Measurements from ENCODE around the gene BCAS1.

The BCAS1 gene, protein sequence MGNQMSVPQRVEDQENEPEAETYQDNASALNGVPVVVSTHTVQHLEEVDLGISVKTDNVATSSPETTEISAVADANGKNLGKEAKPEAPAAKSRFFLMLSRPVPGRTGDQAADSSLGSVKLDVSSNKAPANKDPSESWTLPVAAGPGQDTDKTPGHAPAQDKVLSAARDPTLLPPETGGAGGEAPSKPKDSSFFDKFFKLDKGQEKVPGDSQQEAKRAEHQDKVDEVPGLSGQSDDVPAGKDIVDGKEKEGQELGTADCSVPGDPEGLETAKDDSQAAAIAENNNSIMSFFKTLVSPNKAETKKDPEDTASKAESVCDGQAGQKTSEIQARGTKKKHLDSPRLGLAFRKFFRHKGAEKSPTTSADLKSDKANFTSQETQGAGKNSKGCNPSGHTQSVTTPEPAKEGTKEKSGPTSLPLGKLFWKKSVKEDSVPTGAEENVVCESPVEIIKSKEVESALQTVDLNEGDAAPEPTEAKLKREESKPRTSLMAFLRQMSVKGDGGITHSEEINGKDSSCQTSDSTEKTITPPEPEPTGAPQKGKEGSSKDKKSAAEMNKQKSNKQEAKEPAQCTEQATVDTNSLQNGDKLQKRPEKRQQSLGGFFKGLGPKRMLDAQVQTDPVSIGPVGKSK

DNA sequence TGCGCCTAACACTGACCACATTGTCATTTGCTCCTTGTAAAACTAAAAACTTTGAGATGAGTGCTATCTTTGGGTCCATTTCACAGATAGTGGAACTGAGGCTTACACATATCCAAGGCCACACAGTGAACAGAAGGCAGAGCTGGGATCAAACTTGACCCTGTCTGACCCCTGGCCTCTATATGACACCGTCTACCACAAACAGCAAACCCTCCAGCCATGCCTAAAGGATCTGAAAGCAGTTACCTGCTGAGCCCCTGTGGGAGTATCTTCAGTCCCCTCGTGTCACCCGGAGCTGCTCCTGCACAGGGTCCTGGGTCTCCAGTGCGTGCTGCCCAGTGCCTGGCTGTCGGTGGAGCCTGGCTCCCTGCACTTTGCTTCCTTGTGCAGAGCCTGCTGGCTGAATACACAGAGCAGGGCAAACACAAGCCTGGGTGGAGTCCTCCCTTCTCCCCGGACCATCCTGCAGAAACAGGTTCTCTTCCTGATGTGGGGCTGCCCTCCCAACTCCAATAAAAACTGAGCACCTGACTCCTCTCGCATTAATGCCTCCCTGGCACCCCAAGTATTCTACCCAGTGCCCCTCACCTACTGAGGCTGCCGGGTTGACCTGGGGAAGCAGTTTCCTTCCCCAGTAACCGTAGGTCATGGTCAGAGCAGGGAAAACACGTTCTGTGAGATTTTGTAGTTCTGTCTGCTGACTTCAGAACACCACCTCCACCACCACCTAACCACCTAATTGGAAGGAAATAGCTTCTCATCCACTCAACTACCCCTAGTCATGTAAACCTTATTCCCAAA lies at the start of gene BCAS1:
Gene BCAS1 (minus strand): TSS at position 408 of the 801 bp plus-strand sequence. CDS start 11,876 bp downstream, outside the sequence.
- no peak for DNase-seq

DNA sequence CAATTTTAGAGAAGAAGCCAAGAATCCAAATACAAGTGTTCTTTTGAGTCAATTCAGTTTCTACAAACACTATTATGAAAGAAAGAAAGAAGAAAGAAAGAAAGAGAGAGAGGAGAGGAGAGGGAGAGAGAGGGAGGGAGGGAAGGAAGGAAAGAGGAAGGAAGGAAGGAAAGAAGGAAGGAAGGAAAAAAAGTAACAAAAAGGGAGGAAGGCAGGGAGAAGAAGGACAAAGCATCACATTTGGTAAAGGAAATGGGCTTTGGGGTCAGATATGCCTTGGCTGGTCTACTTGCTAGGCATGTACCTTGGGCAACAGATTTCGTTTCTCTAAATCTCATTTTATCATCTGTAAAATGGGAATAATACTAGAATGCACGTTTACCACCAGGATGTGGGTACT lies 49.4 kb upstream of the BCAS1 start:
- no peak for DNase-seq

DNA sequence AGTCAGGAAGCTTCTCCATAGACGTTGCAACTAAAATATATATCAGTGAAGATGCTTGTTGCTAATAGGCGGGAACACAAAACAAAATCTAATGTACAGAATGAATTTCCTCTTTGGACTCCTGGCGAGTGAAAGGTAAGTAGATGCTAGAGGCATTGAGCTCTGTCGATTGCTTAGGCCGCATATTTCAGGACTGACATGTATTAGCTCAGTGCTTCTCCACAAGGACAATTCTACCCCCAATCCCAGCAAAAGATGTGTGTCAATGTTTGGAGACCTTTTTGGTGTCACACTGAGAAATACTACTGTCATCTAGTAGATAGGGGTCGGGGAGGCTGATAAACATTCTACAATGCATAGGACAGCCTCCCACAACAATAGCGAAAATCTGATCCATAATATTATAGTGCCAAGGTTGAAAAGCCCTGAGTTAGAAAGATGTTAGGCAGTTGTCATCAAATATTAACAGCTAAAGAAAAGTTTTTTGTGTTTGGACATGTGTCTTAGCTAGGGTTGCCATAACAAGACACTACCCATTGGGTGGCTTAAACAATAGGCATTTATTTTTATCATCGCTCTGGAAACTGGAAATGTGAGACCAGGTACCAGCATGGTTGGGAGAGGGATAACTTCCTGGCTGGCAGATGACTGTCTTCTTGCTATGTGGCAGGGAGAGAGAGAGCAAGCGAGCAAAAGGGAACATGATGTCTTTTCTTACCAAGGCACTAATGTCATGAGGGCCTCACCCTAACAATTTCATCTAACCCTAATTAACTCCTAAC lies 48.0 kb upstream of the BCAS1 start:
- DNase-seq = no peak

DNA sequence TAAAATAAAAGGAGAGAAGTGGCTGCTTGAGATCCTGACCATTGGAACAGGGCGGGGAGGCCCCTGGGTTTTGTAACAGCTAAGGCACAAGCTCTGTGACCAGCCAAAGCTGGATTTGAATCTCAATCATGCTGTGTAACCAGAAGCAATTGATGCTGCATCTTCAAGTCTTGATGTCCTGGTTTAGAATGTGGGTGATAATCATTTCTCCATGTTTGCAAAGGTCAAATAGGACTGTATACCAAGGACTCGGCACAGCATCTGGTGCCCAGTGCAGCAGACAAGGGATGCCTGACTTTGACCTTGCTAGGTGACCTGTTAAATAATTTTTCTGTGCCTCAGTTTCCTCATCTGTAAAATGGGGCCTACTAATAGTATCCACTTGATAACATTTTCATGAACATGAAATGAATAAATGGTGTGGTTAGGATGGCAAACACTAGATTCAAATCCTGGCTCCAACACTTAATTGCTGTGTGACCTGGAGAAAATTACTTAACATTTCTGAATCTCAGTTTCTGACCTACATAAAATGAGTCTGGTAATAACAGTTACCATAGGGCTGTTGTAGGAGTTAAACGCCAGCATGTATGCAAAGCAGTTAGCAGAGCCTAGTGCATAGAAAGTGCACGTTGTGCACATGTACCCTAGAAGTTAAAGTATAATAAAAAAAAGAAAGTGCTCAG lies 46.3 kb upstream of the BCAS1 start:
- no peak for DNase-seq

DNA sequence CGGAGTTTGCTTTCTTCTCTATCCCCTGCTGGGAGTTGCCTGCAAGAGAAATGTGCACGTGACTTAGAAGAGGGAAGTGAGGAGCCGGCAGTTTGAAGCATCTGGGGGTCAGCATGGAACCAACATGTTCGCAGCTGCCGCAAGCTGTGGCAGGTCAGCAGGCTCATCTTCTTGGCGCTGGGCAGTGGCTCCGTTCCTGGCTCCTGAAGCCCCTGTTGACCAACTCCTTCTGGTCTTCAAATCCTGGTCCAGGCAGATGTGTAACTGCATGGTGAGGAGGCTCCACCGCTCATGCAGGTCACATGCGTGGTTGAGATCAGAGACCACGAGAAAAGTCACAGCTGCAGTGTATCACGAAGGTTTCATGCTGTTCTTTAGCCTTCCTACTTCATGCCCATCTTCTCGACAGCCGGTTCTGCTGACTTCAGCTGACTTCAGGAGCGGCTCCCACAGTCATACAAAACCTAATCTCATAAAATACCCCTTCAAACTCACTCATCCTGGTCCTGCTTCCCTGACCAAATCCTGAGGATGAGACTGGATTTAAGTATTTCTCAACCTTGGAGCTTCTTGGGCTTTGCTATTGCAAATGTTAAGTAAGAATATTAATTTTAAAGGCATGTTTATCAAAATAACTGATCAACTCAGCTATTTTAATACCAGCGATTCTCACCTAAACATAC lies 44.9 kb upstream of the BCAS1 start:
- DNase-seq = no peak

DNA sequence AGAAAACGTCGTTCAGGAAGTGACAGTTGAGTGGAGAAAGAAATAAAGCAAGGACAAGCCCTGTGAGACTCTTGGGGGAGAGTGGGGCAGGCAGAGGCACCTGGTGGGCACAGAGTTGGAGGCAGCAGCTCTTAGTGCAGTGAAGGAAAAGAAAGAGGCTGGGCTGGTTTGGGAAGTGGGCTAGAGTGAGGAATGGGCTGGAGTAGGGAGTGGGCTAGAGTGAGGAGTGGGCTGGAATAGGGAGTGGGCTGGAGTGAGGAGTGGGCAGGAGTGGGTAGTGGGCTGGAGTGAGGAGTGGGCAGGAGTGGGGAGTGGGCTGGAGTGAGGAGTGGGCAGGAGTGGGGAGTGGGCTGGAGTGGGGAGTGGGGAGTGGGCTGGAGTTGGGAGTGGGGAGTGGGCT lies 43.7 kb upstream of the BCAS1 start:
- no peak for DNase-seq

DNA sequence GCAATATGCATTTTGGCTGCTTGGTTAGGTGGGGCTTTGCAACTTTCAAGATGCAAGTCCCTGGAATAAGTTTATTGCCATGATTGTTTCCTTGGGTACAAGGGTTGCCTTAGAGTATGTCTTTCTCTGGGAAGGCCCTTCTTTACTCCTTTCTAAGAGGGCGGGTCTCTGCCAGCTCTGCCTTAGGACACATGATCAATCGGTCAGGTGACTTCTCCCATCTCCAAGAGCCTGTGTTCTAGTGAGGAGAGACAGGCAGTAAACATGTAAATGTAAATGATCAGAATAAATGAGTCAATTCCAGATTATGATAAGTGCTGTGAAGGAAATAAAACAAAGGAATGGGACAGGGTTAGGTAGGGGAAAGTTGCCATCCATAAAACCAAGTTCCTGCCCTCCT lies 43.2 kb upstream of the BCAS1 start:
- no peak for DNase-seq

DNA sequence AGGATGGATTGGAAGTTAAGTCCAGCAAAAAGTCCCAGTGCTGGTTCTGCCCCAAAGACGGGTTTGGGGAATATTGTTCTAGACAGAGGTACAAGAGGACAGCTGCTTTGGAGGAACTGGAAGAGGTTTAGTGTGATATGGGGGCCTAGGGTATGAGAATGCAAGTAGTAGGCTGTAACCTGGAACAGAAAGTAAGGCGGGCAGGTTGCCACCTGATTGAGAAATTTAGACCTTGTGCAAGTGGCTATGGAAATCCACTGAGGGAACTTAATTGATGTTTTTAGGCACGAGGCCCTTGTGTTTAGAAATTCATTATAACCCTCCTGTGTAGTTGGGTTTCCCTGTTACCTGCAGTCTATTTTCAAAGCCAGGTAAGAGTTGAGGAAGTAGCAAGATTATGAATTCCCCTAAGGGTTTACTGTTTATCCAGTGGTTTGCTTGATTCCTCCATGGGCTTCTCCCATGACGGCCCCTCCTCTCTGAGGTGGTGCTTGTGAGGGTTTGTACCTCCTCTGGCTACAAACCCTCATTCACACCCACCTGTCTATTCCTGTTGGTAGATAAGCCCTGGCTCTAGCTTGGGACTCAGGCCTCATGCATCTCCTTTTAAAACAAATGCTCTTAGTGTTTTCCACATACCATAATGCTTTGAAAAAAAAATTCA lies 42.0 kb upstream of the BCAS1 start:
- DNase-seq = no peak

DNA sequence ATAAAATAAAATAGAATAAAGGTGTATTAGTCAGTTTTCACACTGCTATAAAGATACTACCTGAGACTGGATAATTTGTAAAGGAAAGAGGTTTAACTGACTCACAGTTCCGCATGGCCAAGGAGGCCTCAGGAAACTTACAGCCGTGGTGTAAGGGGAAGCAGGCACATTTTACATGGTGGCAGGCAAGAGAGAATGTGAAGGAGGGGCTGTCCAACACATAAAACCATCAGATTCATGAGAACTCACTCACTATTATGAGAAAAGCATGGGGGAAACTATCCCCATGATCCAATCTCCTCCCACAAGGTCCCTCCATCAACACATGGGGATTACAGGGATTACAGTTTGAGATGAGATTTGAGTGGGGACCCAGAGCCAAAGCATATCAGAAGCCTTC lies 41.1 kb upstream of the BCAS1 start:
- no peak for DNase-seq

DNA sequence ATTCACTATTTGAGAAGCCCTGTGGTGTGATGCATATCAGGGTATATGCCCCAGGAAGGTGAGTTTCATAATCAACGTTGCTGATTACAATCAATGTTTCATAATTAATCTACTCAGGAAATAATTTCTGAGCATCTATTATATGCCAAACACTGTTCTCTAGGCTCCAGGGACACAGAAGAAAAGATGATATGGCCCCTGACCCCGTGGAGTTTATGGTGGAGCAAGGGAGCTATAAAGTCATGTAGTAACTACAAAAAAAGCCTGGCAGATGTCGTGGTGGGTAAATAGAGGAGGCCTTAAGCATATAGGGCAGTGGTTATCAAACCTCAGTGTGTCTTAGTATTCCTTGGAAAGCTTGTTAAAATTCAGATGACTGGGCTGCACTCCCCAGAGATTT lies 40.1 kb upstream of the BCAS1 start:
- DNase-seq = no peak

DNA sequence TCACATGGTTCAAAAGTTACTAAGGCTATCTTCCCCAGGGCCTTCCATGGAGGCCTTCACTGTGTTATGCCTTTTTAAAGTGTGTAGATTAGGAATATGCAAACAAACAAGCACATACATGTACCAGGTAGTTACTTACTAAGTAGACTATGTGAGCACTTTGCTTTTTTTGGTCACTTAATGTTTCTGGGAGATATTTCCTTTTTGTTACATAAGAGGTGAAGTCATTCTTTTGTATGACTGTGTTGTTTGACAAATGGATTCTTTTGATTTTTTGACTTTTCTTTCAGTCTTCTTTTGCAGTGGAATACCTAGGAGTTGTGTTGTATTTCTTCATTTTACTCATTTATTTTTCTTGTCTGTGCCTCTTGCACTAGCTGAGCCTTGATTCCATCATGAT lies 39.6 kb upstream of the BCAS1 start:
- no peak for DNase-seq

DNA sequence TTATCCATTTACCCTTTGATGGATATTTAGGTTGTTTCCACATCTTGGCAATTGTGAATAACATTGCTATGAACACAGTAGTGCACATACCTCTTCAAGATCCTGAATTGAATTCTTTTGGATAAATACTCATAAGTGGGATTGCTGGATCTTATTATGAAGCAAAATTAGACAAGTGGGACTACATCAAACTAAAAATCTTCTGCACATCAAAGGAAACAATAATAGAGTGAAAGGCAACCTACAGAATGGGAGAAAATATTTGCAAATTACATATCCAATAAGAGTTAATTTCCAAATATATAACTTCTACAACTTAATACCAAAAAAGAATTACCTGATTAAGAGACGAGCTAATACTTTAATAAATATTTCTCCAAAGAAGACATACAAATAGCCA lies 38.4 kb upstream of the BCAS1 start:
- DNase-seq = no peak

DNA sequence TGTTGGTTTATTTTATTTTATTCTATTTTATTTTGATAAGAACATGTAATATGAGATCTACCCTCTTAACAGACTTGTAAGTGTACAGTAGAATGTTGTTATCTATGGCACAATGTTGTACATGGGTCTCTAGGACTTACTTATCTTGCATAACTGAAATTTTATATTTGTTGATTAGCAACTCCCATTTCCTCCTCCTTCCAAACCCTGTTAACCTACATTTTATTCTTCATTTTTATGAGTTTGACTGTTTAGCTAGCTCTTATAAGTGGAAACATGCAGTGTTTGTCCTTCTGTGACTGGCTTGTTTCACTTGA lies 37.9 kb upstream of the BCAS1 start:
- DNase-seq = no peak

DNA sequence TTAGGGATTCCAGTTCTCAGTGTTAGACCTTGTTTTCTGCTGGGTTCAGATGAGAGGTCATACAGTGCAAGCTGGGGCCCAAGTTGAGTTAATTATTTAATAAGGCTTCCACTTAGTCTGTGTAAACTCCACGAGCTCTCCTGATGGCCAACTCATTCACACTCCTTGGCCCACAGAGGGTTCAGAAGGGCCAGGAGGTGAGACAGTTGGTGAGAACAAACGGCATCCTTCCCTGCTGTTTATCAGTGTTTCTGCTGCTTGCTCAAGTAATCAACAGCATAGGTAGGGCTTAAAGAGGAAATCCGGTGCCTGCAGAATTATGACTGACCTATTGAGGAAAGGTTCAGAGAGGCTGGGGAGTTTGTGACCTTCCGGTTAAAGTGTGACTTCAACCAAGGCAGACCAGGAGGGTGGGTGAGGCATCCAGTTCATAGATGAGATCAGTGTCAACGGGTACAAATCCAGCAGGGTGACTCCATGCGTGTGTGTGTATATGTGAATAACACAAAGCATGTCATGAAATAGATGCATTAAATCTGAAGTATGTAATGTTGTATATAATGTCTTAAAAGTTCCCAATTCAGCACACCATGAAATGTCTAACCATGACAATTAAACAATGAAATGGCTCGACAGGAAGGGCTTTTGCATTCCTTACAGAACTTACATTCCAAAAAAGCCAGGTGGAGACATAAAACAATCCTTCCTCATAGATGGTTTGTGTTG lies 37.4 kb upstream of the BCAS1 start:
- no peak for DNase-seq

DNA sequence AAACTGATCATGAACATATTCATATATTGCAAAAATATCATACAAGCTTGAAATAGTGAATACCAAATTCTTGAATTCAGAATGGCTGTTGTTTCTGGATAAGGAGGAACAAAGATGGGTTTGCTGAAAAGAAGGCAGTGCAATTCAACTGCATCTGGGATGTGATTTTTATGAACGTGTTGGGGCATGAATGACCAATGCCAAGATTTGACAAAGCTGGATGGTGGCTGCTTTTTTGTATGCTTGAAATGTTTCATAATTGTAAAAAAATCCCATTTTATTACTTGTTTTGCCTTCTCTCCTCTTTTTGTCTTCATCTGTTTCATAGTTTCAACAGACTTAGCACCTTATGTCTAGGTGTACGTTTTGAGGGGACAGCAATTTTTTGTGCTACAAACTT lies 36.8 kb upstream of the BCAS1 start:
- DNase-seq = no peak

DNA sequence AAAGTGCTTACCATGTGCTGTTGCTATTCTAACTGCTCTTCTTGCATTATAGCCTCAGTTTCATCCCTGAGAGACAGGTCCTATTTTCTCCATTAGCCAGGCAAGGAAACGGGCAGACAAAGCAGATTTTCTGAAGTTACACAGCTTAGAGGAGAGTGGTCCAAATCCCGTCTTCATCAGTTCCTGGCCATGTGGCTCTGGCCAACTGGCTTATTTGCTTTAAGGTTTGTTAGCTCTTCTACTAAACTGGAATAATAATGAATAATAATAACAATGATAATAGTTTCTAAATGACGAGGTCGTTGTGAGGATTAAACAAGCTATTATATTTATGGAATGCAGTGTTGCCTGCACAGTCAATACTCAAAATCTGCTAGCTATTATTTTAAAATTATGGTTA lies 35.8 kb upstream of the BCAS1 start:
- no peak for DNase-seq

DNA sequence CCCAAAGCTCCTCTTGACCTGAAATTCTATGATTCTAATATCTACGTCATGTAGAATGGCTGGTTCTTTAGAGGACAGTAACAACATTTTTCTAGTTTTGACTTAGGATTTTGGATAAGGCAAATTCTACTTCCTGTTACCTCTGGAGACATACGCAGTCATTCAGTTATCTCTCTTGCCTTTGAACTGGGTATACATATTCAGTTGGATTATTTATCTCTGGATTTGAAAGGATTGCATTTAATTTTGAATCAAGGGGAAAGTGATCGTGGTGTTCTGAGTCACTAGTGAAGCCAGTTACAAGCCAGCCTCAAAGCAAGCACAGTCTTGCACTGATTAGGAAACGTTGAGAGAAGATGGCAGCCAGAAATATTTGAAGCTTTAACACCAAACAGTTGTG lies 35.3 kb upstream of the BCAS1 start:
- DNase-seq = no peak

DNA sequence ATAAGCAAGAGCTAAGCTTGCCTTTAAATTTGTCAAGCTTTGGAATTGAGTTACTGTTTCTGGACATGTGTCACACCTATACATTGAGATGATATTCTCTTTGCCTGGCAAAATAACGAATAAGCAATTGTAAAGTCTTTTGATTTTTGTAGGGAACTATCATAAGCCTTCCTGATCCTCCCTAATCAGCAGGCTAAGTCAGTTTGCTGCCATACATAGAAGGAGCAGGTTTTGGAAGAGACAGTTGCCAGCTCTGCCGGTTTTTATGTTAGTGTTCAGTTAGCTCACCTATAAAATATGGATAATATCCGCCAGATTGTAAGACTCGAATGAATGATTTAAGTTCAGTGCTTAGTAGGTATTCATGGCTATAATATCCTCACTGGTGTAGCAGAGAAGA lies 34.4 kb upstream of the BCAS1 start:
- no peak for DNase-seq

DNA sequence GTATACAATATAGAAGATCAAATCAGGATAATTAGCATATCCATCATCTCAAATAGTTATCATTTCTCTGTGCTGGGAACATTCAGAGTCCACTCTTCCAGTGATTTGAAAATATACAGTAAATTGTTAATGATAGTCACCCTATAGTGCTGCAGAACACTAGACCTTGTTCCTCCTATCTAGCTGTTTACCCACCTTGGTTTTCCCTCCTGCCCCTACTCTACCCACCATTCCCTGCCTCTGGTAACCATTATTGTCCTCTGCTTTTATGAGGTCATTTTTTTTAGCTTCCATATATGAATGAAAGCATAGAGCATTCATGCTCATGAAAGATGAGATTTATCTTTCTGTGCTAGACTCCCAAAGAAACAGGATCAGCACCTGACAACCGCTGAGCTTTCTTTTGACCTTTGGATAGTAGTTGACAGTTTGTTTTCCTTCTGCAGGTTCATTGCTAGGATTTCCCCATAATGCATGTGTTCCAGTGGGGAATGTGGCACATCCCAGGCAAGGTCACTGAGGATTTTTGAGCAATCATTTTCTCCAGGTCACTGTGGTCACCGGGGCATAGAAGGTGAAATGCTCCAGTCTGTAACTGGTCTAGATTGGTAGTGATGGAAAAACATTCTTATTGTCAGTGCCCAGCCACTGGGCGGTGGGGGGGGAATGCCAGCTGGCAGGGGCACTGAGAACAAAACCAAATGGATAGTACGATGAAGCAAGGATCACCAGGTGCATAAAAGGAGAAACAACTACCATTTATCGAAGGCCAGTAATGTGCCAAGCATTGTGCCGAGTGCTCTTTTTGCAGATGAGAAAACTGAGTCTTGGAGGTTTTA lies 33.6 kb upstream of the BCAS1 start:
- no peak for DNase-seq
